ENCODE results near the gene PDSS2. TPM values are rescaled to one million over a fixed set of nuclear protein-coding genes. Genes with fewer than 3 reads are reported as not detected.

PDSS2 gene
- total and polyA plus RNA-seq, 9 of the 15 experiments (the other 6 are each of a cell fraction or from before 2014, with no cell fraction given): 5.8 to 21.1 (median 12.0) TPM

DNA sequence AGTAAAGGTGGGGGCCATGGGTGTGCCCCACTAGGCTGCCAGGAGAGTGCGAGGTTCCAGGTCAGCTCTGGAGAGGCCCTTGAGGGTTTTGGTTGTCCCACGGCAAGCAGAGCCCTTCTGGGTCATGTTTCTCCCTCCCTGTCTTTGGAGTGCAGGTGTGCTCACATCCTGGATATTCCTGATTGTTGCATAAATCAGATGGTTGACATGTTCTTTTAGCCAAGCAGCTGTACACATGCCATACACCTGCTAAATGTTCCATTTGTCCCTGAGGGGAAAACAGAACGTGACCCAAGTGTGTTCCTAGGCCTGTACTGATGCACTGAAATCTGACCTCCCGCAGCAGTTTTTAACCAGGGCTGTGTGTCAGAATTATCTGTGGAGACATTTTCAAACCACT lies 266.5 kb downstream of the PDSS2 start (continued):
- no peak for TF ChIP-seq MBD2 (IDR thresholded peaks at IDR 0.05; ENCODE audit: borderline replicate concordance, low read depth)
- TF ChIP-seq ZNF212 (CRISPR knock-in tag; IDR thresholded peaks at IDR 0.05): no peak
- no peak for TF ChIP-seq HEY1 (CRISPR knock-in tag; IDR thresholded peaks at IDR 0.05; ENCODE audit: borderline replicate concordance)
- no peak for TF ChIP-seq KLF10 (CRISPR knock-in tag; IDR thresholded peaks at IDR 0.05)
- no peak for TF ChIP-seq POLR3G (IDR thresholded peaks at IDR 0.05; ENCODE audit: extremely low read depth, insufficient read length, insufficient replicate concordance)
- TF ChIP-seq ZNF217 (CRISPR knock-in tag; IDR thresholded peaks at IDR 0.05): no peak
- TF ChIP-seq KHSRP (IDR thresholded peaks at IDR 0.05): no peak
- no peak for TF ChIP-seq ARNT (IDR thresholded peaks at IDR 0.05)
- TF ChIP-seq CBFB (CRISPR knock-in tag; IDR thresholded peaks at IDR 0.05): no peak

DNA sequence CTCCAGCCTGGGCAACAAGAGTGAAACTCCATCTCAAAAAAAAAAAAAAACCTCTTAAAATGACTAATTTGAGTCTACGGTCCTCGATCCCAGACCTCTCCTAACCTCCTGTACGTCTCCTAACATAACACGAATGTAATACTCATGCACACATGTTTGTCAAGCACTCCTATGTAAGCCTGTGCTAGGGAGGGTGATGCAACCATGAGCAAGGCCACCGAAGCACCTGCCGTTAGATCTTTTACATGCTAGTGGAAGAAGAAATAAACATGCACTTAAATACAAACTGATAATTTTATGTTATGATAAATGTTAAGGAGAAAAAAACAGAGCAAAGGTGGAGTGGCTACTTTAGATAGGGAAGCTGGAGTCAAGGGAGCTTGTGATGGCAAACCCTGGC lies 271.7 kb downstream of the PDSS2 start:
- Histone ChIP-seq H3K79me2 (ENCODE audit: control insufficient read depth, insufficient read depth, low read length) (no peaks in the 10 kb centered on the region), H4K20me1 (replicated peaks; ENCODE audit: control insufficient read depth, insufficient read depth, low read length) (no peaks in the 10 kb centered on the region), H3K9me3 (replicated peaks; ENCODE audit: control insufficient read depth, insufficient read depth, low read depth, low read length) (no peaks in the 10 kb centered on the region), H3K4me2 (ENCODE audit: insufficient read depth, low read length) (no peak overlapping the region), H2AFZ (ENCODE audit: low read depth, low read length) (no peak overlapping the region), H3K4me1 (replicated peaks in 1 of 2; ENCODE audit: control insufficient read depth in 2 of 2, insufficient read depth in 2 of 2, low read length in 2 of 2) (no peaks in the 10 kb centered on the region), H3K9ac (ENCODE audit: insufficient read depth in 1 of 2, low read depth in 2 of 2, low read length in 2 of 2) (no peak overlapping the region), H3K9me1 (ENCODE audit: control insufficient read depth, insufficient read depth, low read length) (no peaks in the 10 kb centered on the region), H3K4me3 (no peak overlapping the region), H3K27me3 (ENCODE audit: control insufficient read depth in 2 of 2, insufficient read depth in 2 of 2, low read length in 2 of 2) (no peaks in the 10 kb centered on the region), H3K36me3 (ENCODE audit: control insufficient read depth, insufficient read depth, low read length) (no peaks in the 10 kb centered on the region), H3K27ac (ENCODE audit: extremely low read depth, low read depth, low read length) (no peak overlapping the region)
- CTCF ChIA-PET (ENCODE audit: low intra/inter-chr PET ratio): no interaction called here
- FAIRE-seq (no peak), DNase-seq (ENCODE audit: extremely low read depth in 1 of 4, low spot score in 3 of 4) (no peak), ATAC-seq (peak; percentile 71)
- intact Hi-C loops (cut with micrococcal nuclease): loop anchor here (5.0 to 10.0 kb wide), 2 partner anchors 130 to 467 kb away; no protein-coding TSS in a partner anchor
- 49% methylated on average over 6 of the region's 6 CpGs for WGBS (ENCODE audit: insufficient coverage, low coverage, missing lambda C conversion rate)
- in situ Hi-C loops (cut with MboI): no loop called here
- POLR2A ChIA-PET: interaction anchor here (0.6 kb wide), 1 partner anchor 445 kb away, joined by 3 read pairs; no protein-coding TSS in a partner anchor
- no TSS peak for BruUV-seq (replicated peaks)
- TF ChIP-seq GTF2E2 (tag; IDR thresholded peaks at IDR 0.05): no peak
- no peak for TF ChIP-seq ILF3 (IDR thresholded peaks at IDR 0.05; ENCODE audit: borderline replicate concordance)
- TF ChIP-seq DMBX1 (CRISPR knock-in tag; IDR thresholded peaks at IDR 0.05; ENCODE audit: borderline replicate concordance): peak; percentile 62; the same call in 1 of the 2 replicates
- TF ChIP-seq, protein P1, sequence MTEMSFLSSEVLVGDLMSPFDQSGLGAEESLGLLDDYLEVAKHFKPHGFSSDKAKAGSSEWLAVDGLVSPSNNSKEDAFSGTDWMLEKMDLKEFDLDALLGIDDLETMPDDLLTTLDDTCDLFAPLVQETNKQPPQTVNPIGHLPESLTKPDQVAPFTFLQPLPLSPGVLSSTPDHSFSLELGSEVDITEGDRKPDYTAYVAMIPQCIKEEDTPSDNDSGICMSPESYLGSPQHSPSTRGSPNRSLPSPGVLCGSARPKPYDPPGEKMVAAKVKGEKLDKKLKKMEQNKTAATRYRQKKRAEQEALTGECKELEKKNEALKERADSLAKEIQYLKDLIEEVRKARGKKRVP (CRISPR knock-in tag; IDR thresholded peaks at IDR 0.05): peak; percentile 65; the same call in 1 of the 2 replicates
- peak; percentile 79 for TF ChIP-seq L3MBTL2 (IDR thresholded peaks at IDR 0.05)
- no peak for TF ChIP-seq ZFP36 (IDR thresholded peaks at IDR 0.05; ENCODE audit: low read depth, low read length, partially characterized antibody)
- TF ChIP-seq CXXC5 (CRISPR knock-in tag; IDR thresholded peaks at IDR 0.05): peak; percentile 41
- TF ChIP-seq ARNT (IDR thresholded peaks at IDR 0.05): no peak
- TF ChIP-seq ATF7 (IDR thresholded peaks at IDR 0.05): peak; percentile 31; the same call in 1 of the 2 replicates
- no peak for TF ChIP-seq ZNF41 (CRISPR knock-in tag; conservative IDR thresholded peaks at IDR 0.05)
- TF ChIP-seq, protein P2, sequence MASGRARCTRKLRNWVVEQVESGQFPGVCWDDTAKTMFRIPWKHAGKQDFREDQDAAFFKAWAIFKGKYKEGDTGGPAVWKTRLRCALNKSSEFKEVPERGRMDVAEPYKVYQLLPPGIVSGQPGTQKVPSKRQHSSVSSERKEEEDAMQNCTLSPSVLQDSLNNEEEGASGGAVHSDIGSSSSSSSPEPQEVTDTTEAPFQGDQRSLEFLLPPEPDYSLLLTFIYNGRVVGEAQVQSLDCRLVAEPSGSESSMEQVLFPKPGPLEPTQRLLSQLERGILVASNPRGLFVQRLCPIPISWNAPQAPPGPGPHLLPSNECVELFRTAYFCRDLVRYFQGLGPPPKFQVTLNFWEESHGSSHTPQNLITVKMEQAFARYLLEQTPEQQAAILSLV (tag; IDR thresholded peaks at IDR 0.05): peak; percentile 64; the same call in 1 of the 2 replicates
- TF ChIP-seq, protein P3, sequence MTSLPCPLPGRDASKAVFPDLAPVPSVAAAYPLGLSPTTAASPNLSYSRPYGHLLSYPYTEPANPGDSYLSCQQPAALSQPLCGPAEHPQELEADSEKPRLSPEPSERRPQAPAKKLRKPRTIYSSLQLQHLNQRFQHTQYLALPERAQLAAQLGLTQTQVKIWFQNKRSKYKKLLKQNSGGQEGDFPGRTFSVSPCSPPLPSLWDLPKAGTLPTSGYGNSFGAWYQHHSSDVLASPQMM (CRISPR knock-in tag; IDR thresholded peaks at IDR 0.05): no peak
- TF ChIP-seq MCM2 (IDR thresholded peaks at IDR 0.05; ENCODE audit: low read depth): no peak
- no peak for TF ChIP-seq NR3C1 (CRISPR knock-in tag; IDR thresholded peaks at IDR 0.05)
